H1 (cell line): ENCODE measurements around the gene DDC. TPM values are rescaled to one million over a fixed set of nuclear protein-coding genes. Genes with fewer than 3 reads are reported as not detected.

ENCODE experiments used
- CTCF ChIA-PET: fragments of 300-600 bp; sonication (Branson Sonifier 250); formaldehyde crosslinking; loops from one replicate; lab custom pipeline; 2021; ENCODE audit not compliant: partially characterized antibody; lab: Charles Lee
- POLR2A ChIA-PET: fragments of 300-600 bp; sonication (Branson Sonifier 250); formaldehyde crosslinking; loops from one replicate; lab custom pipeline; 2021; ENCODE audit warnings: inconsistent platforms; ENCODE audit not compliant: partially characterized antibody; lab: Charles Lee
- DNase-seq, 2 experiments: peaks; one replicate each; pipeline versions ENCODE4 v3.0.0 to v3.0.0-alpha.2; 2010 to 2022; ENCODE audit warnings: low spot score in 2 of 2, low read depth in 1 of 2, mixed read lengths in 1 of 2
- FAIRE-seq: peaks from 2 replicates; lab custom pipeline; 2011; peaks lifted over from hg19 to GRCh38; lab: Jason Lieb, UNC
- H2AFZ ChIP-seq: 2 replicates; pipeline ENCODE4 v1.8.1; 2012; ENCODE audit warnings: low read length, inconsistent platforms
- H2AK5ac ChIP-seq: 2 replicates; pipeline ENCODE4 v1.6.1; 2013; ENCODE audit warnings: low read depth, low read length
- H2BK120ac ChIP-seq: replicated peaks from 2 replicates; pipeline ENCODE3; 2013; ENCODE audit warnings: low read depth, low read length, inconsistent platforms
- H2BK12ac ChIP-seq: 2 replicates; pipeline ENCODE4 v1.6.1; 2013; ENCODE audit warnings: low read depth, low read length
- H2BK15ac ChIP-seq: 2 replicates; pipeline ENCODE4 v1.6.1; 2013; ENCODE audit warnings: low read length
- H2BK20ac ChIP-seq: 2 replicates; pipeline ENCODE4 v1.6.1; 2013; ENCODE audit warnings: low read length
- H2BK5ac ChIP-seq: 2 replicates; pipeline ENCODE4 v1.6.1; 2013; ENCODE audit warnings: low read depth, low read length
- H3K14ac ChIP-seq: 2 replicates; pipeline ENCODE4 v1.6.1; 2013; ENCODE audit warnings: inconsistent platforms; ENCODE audit not compliant: insufficient read length
- H3K18ac ChIP-seq: 2 replicates; pipeline ENCODE4 v1.6.1; 2013; ENCODE audit warnings: low read length; ENCODE audit errors: extremely low read depth
- H3K23ac ChIP-seq: 2 replicates; pipeline ENCODE4 v1.6.1; 2013; ENCODE audit warnings: inconsistent platforms; ENCODE audit not compliant: insufficient read length
- H3K23me2 ChIP-seq: 2 replicates; pipeline ENCODE4 v1.6.1; 2013; ENCODE audit warnings: low read depth, low read length
- H3K27ac ChIP-seq: 2 replicates; pipeline ENCODE4 v1.6.1; 2011; ENCODE audit warnings: low read depth, low read length, inconsistent platforms
- H3K27me3 ChIP-seq, 4 experiments: replicated peaks in 1 of 4; 1 replicate in 1 of 4; 2 replicates in 3 of 4; pipeline versions ENCODE4 v1.6.1 to v1.8.1; 2011 to 2013; ENCODE audit warnings: low read length in 3 of 4, mild to moderate bottlenecking in 3 of 4, inconsistent platforms in 2 of 4, mixed read lengths in 2 of 4, moderate library complexity in 1 of 4; ENCODE audit not compliant: control insufficient read depth in 3 of 4, insufficient read depth in 3 of 4; ENCODE audit errors: extremely low read depth in 1 of 4
- H3K36me3 ChIP-seq, 4 experiments: 2 replicates each; pipeline versions ENCODE4 v1.6.1 to v1.8.1; 2011 to 2013; ENCODE audit warnings: mild to moderate bottlenecking in 4 of 4, low read length in 3 of 4, moderate library complexity in 2 of 4, control low read depth in 1 of 4, inconsistent platforms in 1 of 4; ENCODE audit not compliant: insufficient read depth in 4 of 4, control insufficient read depth in 2 of 4
- H3K4ac ChIP-seq: replicated peaks from 2 replicates; pipeline ENCODE3; 2013; ENCODE audit warnings: low read length, low read depth, mixed read lengths, inconsistent platforms; ENCODE audit not compliant: insufficient read length
- H3K4me1 ChIP-seq, 4 experiments: replicated peaks in 1 of 4; 1 replicate in 1 of 4; 2 replicates in 3 of 4; pipeline versions ENCODE4 v1.6.1 to v1.8.1; 2011 to 2013; ENCODE audit warnings: low read length in 3 of 4, inconsistent platforms in 2 of 4, mixed read lengths in 1 of 4; ENCODE audit not compliant: insufficient read depth in 4 of 4, control insufficient read depth in 3 of 4
- H3K4me2 ChIP-seq, 2 experiments: 2 replicates each; pipeline versions ENCODE4 v1.6.1 to v1.8.1; 2011 to 2013; ENCODE audit warnings: low read depth in 2 of 2, low read length in 2 of 2, control low read depth in 1 of 2, inconsistent platforms in 1 of 2, mild to moderate bottlenecking in 1 of 2; ENCODE audit not compliant: insufficient read depth in 1 of 2
- H3K4me3 ChIP-seq, 4 experiments: fragments of 200-600, 300-600 bp in 1 of 4; sonication (generic), shearing (Covaris generic), sonication (Bioruptor Twin) in 1 of 4; 2 replicates each; pipeline versions ENCODE4 v1.5.1 to v1.8.1; 2011 to 2016; ENCODE audit warnings: low read length in 4 of 4, low read depth in 3 of 4, control low read depth in 2 of 4, inconsistent platforms in 2 of 4, mild to moderate bottlenecking in 2 of 4, mixed read lengths in 1 of 4, moderate library complexity in 1 of 4; ENCODE audit not compliant: insufficient read depth in 2 of 4; ENCODE audit errors: extremely low read depth in 1 of 4
- H3K56ac ChIP-seq: replicated peaks from 2 replicates; pipeline ENCODE3; 2013; ENCODE audit warnings: low read depth, mild to moderate bottlenecking, mixed read lengths, low read length, inconsistent platforms; ENCODE audit not compliant: insufficient read length
- H3K79me1 ChIP-seq: 2 replicates; pipeline ENCODE4 v1.6.1; 2013; ENCODE audit warnings: low read depth, low read length, control low read depth
- H3K79me2 ChIP-seq, 2 experiments: 2 replicates each; pipeline versions ENCODE4 v1.6.1 to v1.8.1; 2012 to 2013; ENCODE audit warnings: low read length in 2 of 2, mild to moderate bottlenecking in 2 of 2, inconsistent platforms in 1 of 2; ENCODE audit not compliant: insufficient read depth in 2 of 2, control insufficient read depth in 1 of 2
- H3K9ac ChIP-seq, 4 experiments: replicated peaks in 1 of 4; 1 replicate in 1 of 4; 2 replicates in 3 of 4; pipeline versions ENCODE4 v1.6.1 to v1.8.1; 2011 to 2013; ENCODE audit warnings: low read depth in 3 of 4, low read length in 3 of 4, control low read depth in 2 of 4, mild to moderate bottlenecking in 2 of 4, moderate library complexity in 2 of 4, inconsistent platforms in 1 of 4; ENCODE audit errors: extremely low read depth in 1 of 4
- H3K9me3 ChIP-seq, 2 experiments: 2 replicates each; pipeline versions ENCODE4 v1.6.1 to v1.8.1; 2012 to 2013; ENCODE audit warnings: mild to moderate bottlenecking in 2 of 2, moderate library complexity in 2 of 2, control low read depth in 1 of 2, inconsistent platforms in 1 of 2, low read depth in 1 of 2, low read length in 1 of 2, mixed read lengths in 1 of 2; ENCODE audit not compliant: insufficient read depth in 2 of 2
- H4K20me1 ChIP-seq, 2 experiments: replicated peaks in 1 of 2; 2 replicates each; pipeline versions ENCODE3 to v1.8.1; 2011 to 2013; ENCODE audit warnings: inconsistent platforms in 2 of 2, low read length in 2 of 2, mild to moderate bottlenecking in 1 of 2; ENCODE audit not compliant: insufficient read depth in 2 of 2, control insufficient read depth in 1 of 2
- H4K5ac ChIP-seq: 2 replicates; pipeline ENCODE4 v1.6.1; 2013; ENCODE audit warnings: low read length, low read depth, mixed read lengths, inconsistent platforms; ENCODE audit not compliant: insufficient read length
- H4K8ac ChIP-seq: 2 replicates; pipeline ENCODE4 v1.8.0; 2013; ENCODE audit warnings: mild to moderate bottlenecking, moderate library complexity, low read length, inconsistent platforms; ENCODE audit not compliant: insufficient read depth; ENCODE audit errors: extremely low read depth
- H4K91ac ChIP-seq: replicated peaks from 2 replicates; pipeline ENCODE3; 2013; ENCODE audit warnings: low read length, mixed read lengths, inconsistent platforms; ENCODE audit not compliant: insufficient read length
- BCL11A ChIP-seq, 2 experiments: IDR thresholded peaks; one replicate each; pipeline ENCODE4 v1.6.1; 2011; ENCODE audit warnings: low read depth in 2 of 2, low read length in 2 of 2, mild to moderate bottlenecking in 2 of 2
- CREB1 ChIP-seq: IDR thresholded peaks from 2 replicates; pipeline ENCODE4 v1.6.1; 2012; ENCODE audit warnings: inconsistent platforms
- E2F6 ChIP-seq: IDR thresholded peaks from 2 replicates; pipeline ENCODE4 v1.6.1; 2012; ENCODE audit warnings: inconsistent platforms
- FOSL1 ChIP-seq: IDR thresholded peaks from 2 replicates; pipeline ENCODE4 v1.6.1; 2011; ENCODE audit warnings: mild to moderate bottlenecking, low read depth, low read length, moderate library complexity; ENCODE audit not compliant: insufficient read depth
- GTF2F1 ChIP-seq: IDR thresholded peaks from 2 replicates; pipeline ENCODE4 v1.6.1; 2012; ENCODE audit warnings: low read depth, low read length, improper control_type of control experiment, borderline replicate concordance
- JUN ChIP-seq: IDR thresholded peaks from 2 replicates; pipeline ENCODE4 v1.6.1; 2011; ENCODE audit warnings: low read depth, mild to moderate bottlenecking, improper control_type of control experiment, low read length
- RFX5 ChIP-seq: IDR thresholded peaks from 2 replicates; pipeline ENCODE4 v1.6.1; 2011; ENCODE audit warnings: low read depth, low read length, improper control_type of control experiment, borderline replicate concordance
- SP1 ChIP-seq: IDR thresholded peaks from 2 replicates; pipeline ENCODE4 v1.6.1; 2011; ENCODE audit warnings: low read depth, low read length
- SRF ChIP-seq: IDR thresholded peaks from 2 replicates; pipeline ENCODE4 v1.6.1; 2011; ENCODE audit warnings: mild to moderate bottlenecking, low read depth, low read length, moderate library complexity
- WGBS, 2 experiments: shearing (Covaris generic) in 1 of 2; methylation state at CpG; one replicate each; pipeline versions ENCODE4 v1.1.6 to v1.1.7; 2013 to 2015; ENCODE audit warnings: low lambda C conversion rate in 2 of 2, mixed read lengths in 2 of 2, inconsistent platforms in 1 of 2, low coverage in 1 of 2, missing lambda C conversion rate in 1 of 2; ENCODE audit not compliant: insufficient replicate concordance in 2 of 2, insufficient coverage in 1 of 2, insufficient read length in 1 of 2; ENCODE audit errors: extremely low coverage in 1 of 2, missing lambda C conversion rate in 1 of 2; 5-methylcytosine and 5-hydroxymethylcytosine counted together
- polyA plus RNA-seq, 7 experiments: library from polyadenylated mRNA; depleted of rRNA in 3 of 7; stranded (reverse) in 5 of 7; unstranded in 2 of 7; fragments of >200 nt in 5 of 7; fragments of 200-250 nt in 2 of 7; gene quantifications; 1 replicate in 5 of 7; 2 replicates in 1 of 7; 4 replicates in 1 of 7; pipeline versions ENCODE4 v1.2.1 to v1.2.3, GENCODE V29; 2011 to 2013; ENCODE audit warnings: missing spikeins in 2 of 7, mixed read lengths in 2 of 7
- total RNA-seq: library from RNA; stranded (reverse); fragmentation: NEBNext Ultra II Directional; extraction: Animal tissue kit (Norgen Biotek cat#: 25700); gene quantifications from 2 replicates; pipeline ENCODE4 v1.2.1, GENCODE V29; 2021

DDC gene
- total and polyA plus RNA-seq, 2 of the 8 experiments (the other 6 are each of a cell fraction or from before 2014, with no cell fraction given): 0.05 TPM; not detected in 1

- Histone ChIP-seq H2BK20ac (no peak overlapping the region), H3K14ac (no peak overlapping the region), H3K4me2 (no peak overlapping the region), H3K9me3 (no peaks in the 10 kb centered on the region), H3K18ac (no peak overlapping the region), H4K20me1 (peaks cover 0 to 5% of the 10 kb centered on the region in 2 experiments), H4K91ac (no peak overlapping the region), H3K4me3 (no peak overlapping the region), H3K36me3 (peaks cover 6 to 37% (median 27%) of the 10 kb centered on the region in 4 experiments), H2AFZ (no peak overlapping the region), H3K23ac (no peak overlapping the region), H2BK5ac (no peak overlapping the region), H2BK15ac (no peak overlapping the region), H3K56ac (no peak overlapping the region), H4K5ac (no peak overlapping the region), H2AK5ac (no peak overlapping the region), H2BK120ac (no peak overlapping the region), H3K79me2 (no peaks in the 10 kb centered on the region), H3K4ac (no peak overlapping the region), H3K4me1 (no peaks in the 10 kb centered on the region), H3K79me1 (peaks cover 2% of the 10 kb centered on the region; the same call in 1 of the 2 replicates), H2BK12ac (no peak overlapping the region), H3K27ac (no peak overlapping the region), H3K9ac (no peak overlapping the region), H3K23me2 (no peaks in the 10 kb centered on the region), H4K8ac (no peak overlapping the region), H3K27me3 (no peaks in the 10 kb centered on the region)
- WGBS, 2 experiments: 97% methylated on average over 5 of the region's 5 CpGs; no CpG with 5 or more reads in 1 of the 2 experiments
- FAIRE-seq (no peak), DNase-seq (no peak)
- POLR2A ChIA-PET: interaction anchor here (1.0 kb wide), 1 partner anchor 93 kb away, joined by 3 read pairs; no protein-coding TSS in a partner anchor
- CTCF ChIA-PET: interaction anchor here (0.6 to 2.7 kb wide), 5 partner anchors 9 to 341 kb away, joined by 3 to 9 read pairs (median 5); no protein-coding TSS in a partner anchor
- TF ChIP-seq JUN: no peak
- no peak for TF ChIP-seq SRF
- TF ChIP-seq FOSL1: no peak
- TF ChIP-seq BCL11A (IDR thresholded peaks at IDR 0.05; ENCODE audit: low read depth in 2 of 2, low read length in 2 of 2): no peak
- no peak for TF ChIP-seq CREB1
- TF ChIP-seq SP1: no peak
- no peak for TF ChIP-seq RFX5
- no peak for TF ChIP-seq E2F6
- no peak for TF ChIP-seq GTF2F1
Observed at GRCh38 chr7:50612704-50613103, 47.5 kb upstream of the DDC start.
